K562 treated with DMSO at 1 percent for 48 hours (cell line): ENCODE measurements around the gene GYG2. TPM values are rescaled to one million over a fixed set of nuclear protein-coding genes. Genes with fewer than 3 reads are reported as not detected.

Experiments used
- total RNA-seq: library from RNA; unstranded; fragments of 300-600 nt; gene quantifications from 2 replicates; pipeline ENCODE4 v1.2.3, GENCODE V29; 2022; ENCODE audit warnings: low replicate concordance; ENCODE audit errors: extremely low read depth

GYG2 gene
- not detected in 2 replicates for total RNA-seq

GRCh38 chrX:2828344-2828958 lies at the start of gene GYG2:
TSS of gene GYG2 (plus strand) at chrX:2828930. CDS start at chrX:2830189, 1,259 bp downstream.

GRCh38 chrX:2928583-2929434 lies 100.1 kb downstream of the GYG2 start, which contains the start of gene ARSD:
TSS of gene ARSD (minus strand) at chrX:2929339. CDS start at chrX:2929275, 64 bp downstream.

Other genes with a start within 250 kb of the GYG2 start
- not detected in 2 replicates for gene CD99, start 137.6 kb upstream of the GYG2 start, total RNA-seq
- gene XG, start 76.9 kb upstream of the GYG2 start, total RNA-seq: not detected in 2 replicates
- gene ARSD, start 100.4 kb downstream of the GYG2 start, total RNA-seq: not detected in 2 replicates
- not detected in 2 replicates for gene ARSH, start 177.6 kb downstream of the GYG2 start, total RNA-seq
- gene ARSF, start 212.5 kb downstream of the GYG2 start, total RNA-seq: not detected in 2 replicates